SK-N-SH (cell line): ENCODE data around the gene PAM. TPM values are rescaled to one million over a fixed set of nuclear protein-coding genes. Genes with fewer than 3 reads are reported as not detected.
"Not testable (repeated sequence)": the region's sequence is repeated elsewhere in the genome, so short reads cannot be mapped to it uniquely, and the experiment has no call there.

Source experiments
- CTCF ChIA-PET: fragments of 300-600, 350-600 bp; formaldehyde crosslinking; extraction: SDS; loops from one replicate; lab custom pipeline; 2021; lab: Yijun Ruan, JAX
- POLR2A ChIA-PET: fragments of 350-600 bp; sonication (Branson Sonifier 250); formaldehyde crosslinking; extraction: SDS; loops from one replicate; lab custom pipeline; 2020; ENCODE audit warnings: antibody characterized with exemption, inconsistent platforms; lab: Yijun Ruan, JAX
- DNase-seq: peaks from one replicate; pipeline ENCODE4 v3.0.0; 2012
- H2AFZ ChIP-seq: fragments of 200-600 bp; sonication (generic); 2 replicates; pipeline ENCODE4 v1.8.1; 2016; ENCODE audit warnings: antibody characterized with exemption, mild to moderate bottlenecking, low read depth
- H3F3A ChIP-seq: fragments of 200-600 bp; sonication (generic); replicated peaks from 2 replicates; pipeline ENCODE3; 2016; ENCODE audit warnings: antibody characterized with exemption, mild to moderate bottlenecking; ENCODE audit not compliant: insufficient read depth
- H3K27ac ChIP-seq, 2 experiments: fragments of 200-500 bp in 1 of 2; fragments of 200-600 bp in 1 of 2; sonication (Bioruptor generic) in 1 of 2; sonication (generic), shearing (Covaris generic) in 1 of 2; 2 replicates each; pipeline versions ENCODE4 v1.5.1 to v1.6.1; 2014 to 2016; ENCODE audit warnings: low read depth in 2 of 2, inconsistent platforms in 1 of 2, low read length in 1 of 2, mild to moderate bottlenecking in 1 of 2, mixed read lengths in 1 of 2
- H3K27me3 ChIP-seq: fragments of 200-600 bp; sonication (generic), shearing (Covaris generic); 2 replicates; pipeline ENCODE4 v1.6.1; 2016; ENCODE audit warnings: mixed run types; ENCODE audit not compliant: insufficient read depth
- H3K36me3 ChIP-seq, 2 experiments: fragments of 200-500 bp in 1 of 2; fragments of 200-600 bp in 1 of 2; sonication (Bioruptor generic) in 1 of 2; sonication (generic) in 1 of 2; replicated peaks in 1 of 2; 2 replicates each; pipeline versions ENCODE3 to v1.5.1; 2014 to 2016; ENCODE audit warnings: low read length in 1 of 2, mild to moderate bottlenecking in 1 of 2; ENCODE audit not compliant: insufficient read depth in 2 of 2, control insufficient read depth in 1 of 2
- H3K4me1 ChIP-seq, 2 experiments: fragments of 200-500 bp in 1 of 2; fragments of 200-600 bp in 1 of 2; sonication (Bioruptor generic) in 1 of 2; sonication (generic), shearing (Covaris generic) in 1 of 2; 2 replicates each; pipeline versions ENCODE4 v1.5.1 to v1.6.1; 2014 to 2016; ENCODE audit warnings: low read depth in 1 of 2, low read length in 1 of 2, mixed run types in 1 of 2; ENCODE audit not compliant: insufficient read depth in 2 of 2, control insufficient read depth in 1 of 2
- H3K4me2 ChIP-seq: fragments of 200-600 bp; sonication (generic), shearing (Covaris generic); 2 replicates; pipeline ENCODE4 v1.6.1; 2017; ENCODE audit warnings: mixed run types
- H3K4me3 ChIP-seq, 2 experiments: fragments of 200-500 bp in 1 of 2; fragments of 200-600 bp in 1 of 2; sonication (Bioruptor generic) in 1 of 2; sonication (generic), shearing (Covaris generic) in 1 of 2; 2 replicates each; pipeline versions ENCODE4 v1.5.1 to v1.8.1; 2014 to 2016; ENCODE audit warnings: low read depth in 2 of 2, inconsistent platforms in 1 of 2, low read length in 1 of 2, mild to moderate bottlenecking in 1 of 2, mixed read lengths in 1 of 2, moderate library complexity in 1 of 2
- H3K79me2 ChIP-seq: fragments of 200-600 bp; sonication (generic); 2 replicates; pipeline ENCODE4 v1.8.1; 2017; ENCODE audit warnings: mild to moderate bottlenecking; ENCODE audit not compliant: insufficient read depth
- H3K9ac ChIP-seq: fragments of 200-600 bp; sonication (generic); 2 replicates; pipeline ENCODE4 v1.6.1; 2017; ENCODE audit warnings: mixed run types
- H3K9me2 ChIP-seq: fragments of 200-600 bp; sonication (generic); 2 replicates; pipeline ENCODE4 v1.6.1; 2017; ENCODE audit warnings: mixed run types
- H3K9me3 ChIP-seq: fragments of 200-600 bp; sonication (generic); 2 replicates; pipeline ENCODE4 v1.6.1; 2017; ENCODE audit warnings: mixed run types, mild to moderate bottlenecking, moderate library complexity
- H4K20me1 ChIP-seq: fragments of 200-600 bp; sonication (generic); 2 replicates; pipeline ENCODE4 v1.6.1; 2017; ENCODE audit warnings: mild to moderate bottlenecking, mixed run types; ENCODE audit not compliant: insufficient read depth
- GATA2 ChIP-seq: sonication (generic); formaldehyde crosslinking; IDR thresholded peaks from 2 replicates; pipeline ENCODE4 v1.5.0; 2020; ENCODE audit warnings: mild to moderate bottlenecking, missing genetic modification reagents
- MXI1 ChIP-seq: IDR thresholded peaks from 2 replicates; pipeline ENCODE4 v1.6.1; 2012; ENCODE audit warnings: mild to moderate bottlenecking, low read depth, low read length, improper control_type of control experiment
- NFIC ChIP-seq: IDR thresholded peaks from 2 replicates; pipeline ENCODE4 v1.4.0; 2012; ENCODE audit warnings: borderline replicate concordance
- RCOR1 ChIP-seq: fragments of 150-350 bp; IDR thresholded peaks from 2 replicates; pipeline ENCODE4 v1.6.1; 2017; ENCODE audit warnings: antibody characterized with exemption, low read length
- RXRA ChIP-seq: IDR thresholded peaks from 2 replicates; pipeline ENCODE4 v1.4.0; 2012; ENCODE audit warnings: low read depth, mild to moderate bottlenecking, borderline replicate concordance
- YY1 ChIP-seq: IDR thresholded peaks from 2 replicates; pipeline ENCODE4 v1.4.0; 2012; ENCODE audit warnings: low read depth, mild to moderate bottlenecking
- WGBS: methylation state at CpG from one replicate; pipeline ENCODE4 v1.1.6; 2017; ENCODE audit warnings: low lambda C conversion rate; 5-methylcytosine and 5-hydroxymethylcytosine counted together
- polyA plus RNA-seq, 3 experiments: library from polyadenylated mRNA; depleted of rRNA; stranded (reverse); fragments of >200 nt; gene quantifications; 2 replicates each; pipeline ENCODE4 v1.2.3, GENCODE V29; 2012
- TF ChIP-seq, protein P1 (sequence below): IDR thresholded peaks from 2 replicates; pipeline ENCODE4 v1.4.0; 2012; ENCODE audit warnings: low read depth, borderline replicate concordance

Gene PAM
- polyA plus RNA-seq, 1 of the 3 experiments (the other 2 are of a cell fraction), result 507 TPM

DNA sequence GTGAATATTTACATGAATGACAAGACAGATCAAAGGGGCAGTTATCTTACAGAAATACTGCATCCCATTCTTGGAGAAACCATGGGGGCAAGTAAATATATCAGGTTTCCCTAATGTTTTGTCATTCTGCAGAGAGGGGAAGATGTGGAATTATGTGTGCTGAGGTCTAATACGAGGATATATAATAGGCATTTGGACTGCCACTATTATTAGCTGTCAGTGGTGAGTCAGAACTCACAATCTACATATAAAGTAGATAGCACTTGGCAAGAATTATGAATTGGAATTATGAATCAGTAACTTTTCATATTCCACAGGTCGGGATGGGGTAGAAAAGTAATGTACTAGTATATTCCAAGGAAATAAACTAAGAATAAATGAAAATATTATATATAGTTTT, 243.1 kb downstream of the PAM start:
- WGBS, result 60% methylated on average over 2 of the region's 2 CpGs
- CTCF ChIA-PET, result no interaction called here
- TF ChIP-seq RXRA, result no peak

DNA sequence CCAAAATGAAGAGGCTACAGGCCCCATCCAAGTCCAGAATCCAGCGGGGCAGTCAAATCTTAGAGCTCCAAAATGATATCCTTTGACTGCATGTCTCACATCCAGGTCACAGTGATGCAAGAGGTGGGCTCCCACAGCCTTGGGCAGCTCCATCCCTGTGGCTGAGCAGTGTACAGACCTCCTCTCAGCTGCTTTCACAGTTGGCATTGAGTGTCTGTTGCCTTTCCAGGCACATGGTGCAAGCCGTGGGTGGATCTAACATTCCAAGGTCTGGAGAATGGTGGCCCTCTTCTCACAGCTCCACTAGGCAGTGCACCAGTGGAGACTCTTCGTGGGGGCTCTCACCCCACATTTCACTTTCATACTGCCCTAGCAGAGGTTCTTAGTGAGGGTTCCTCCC, 244.1 kb downstream of the PAM start:
- H3K9me2 ChIP-seq, result no peaks in the 10 kb centered on the region
- no peak overlapping the region for H3K9ac ChIP-seq
- H3F3A ChIP-seq, result no peaks in the 10 kb centered on the region
- H3K27ac ChIP-seq, result no peak overlapping the region
- WGBS, result 73% methylated on average over 3 of the region's 3 CpGs
- no peaks in the 10 kb centered on the region for H3K9me3 ChIP-seq
- TF ChIP-seq NFIC (no peak), GATA2 (no peak), MXI1 (no peak), YY1 (no peak), RCOR1 (no peak)
- TF ChIP-seq, protein P1, sequence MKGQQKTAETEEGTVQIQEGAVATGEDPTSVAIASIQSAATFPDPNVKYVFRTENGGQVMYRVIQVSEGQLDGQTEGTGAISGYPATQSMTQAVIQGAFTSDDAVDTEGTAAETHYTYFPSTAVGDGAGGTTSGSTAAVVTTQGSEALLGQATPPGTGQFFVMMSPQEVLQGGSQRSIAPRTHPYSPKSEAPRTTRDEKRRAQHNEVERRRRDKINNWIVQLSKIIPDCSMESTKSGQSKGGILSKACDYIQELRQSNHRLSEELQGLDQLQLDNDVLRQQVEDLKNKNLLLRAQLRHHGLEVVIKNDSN, result no peak
- H3K4me1 ChIP-seq, result no peaks in the 10 kb centered on the region; a peak in 1 of 4 replicates
- no peaks in the 10 kb centered on the region for H3K27me3 ChIP-seq
- no peak for DNase-seq
- CTCF ChIA-PET, result no interaction called here
- peaks cover 41 to 51% of the 10 kb centered on the region in 2 experiments for H3K36me3 ChIP-seq
- H3K4me3 ChIP-seq, result no peak overlapping the region
- no peak overlapping the region for H2AFZ ChIP-seq
- H4K20me1 ChIP-seq, result no peaks in the 10 kb centered on the region
- H3K4me2 ChIP-seq, result no peak overlapping the region
- POLR2A ChIA-PET, result no interaction called here
- no peaks in the 10 kb centered on the region for H3K79me2 ChIP-seq

More for the DNA sequence above, 243.1 kb downstream of the PAM start:
- H3K4me1 ChIP-seq, result no peaks in the 10 kb centered on the region; a peak in 1 of 4 replicates
- no peak overlapping the region for H2AFZ ChIP-seq
- H3K36me3 ChIP-seq, result peaks cover 34 to 54% of the 10 kb centered on the region in 2 experiments
- H3K9ac ChIP-seq, result no peak overlapping the region
- H3K27me3 ChIP-seq, result no peaks in the 10 kb centered on the region
- no peak overlapping the region for H3K27ac ChIP-seq
- no peaks in the 10 kb centered on the region for H4K20me1 ChIP-seq
- no peaks in the 10 kb centered on the region for H3K9me3 ChIP-seq
- no peaks in the 10 kb centered on the region for H3F3A ChIP-seq
- no peak for DNase-seq
- no peaks in the 10 kb centered on the region for H3K9me2 ChIP-seq
- POLR2A ChIA-PET, result no interaction called here
- no peaks in the 10 kb centered on the region for H3K79me2 ChIP-seq
- H3K4me2 ChIP-seq, result no peak overlapping the region
- no peak overlapping the region for H3K4me3 ChIP-seq

DNA sequence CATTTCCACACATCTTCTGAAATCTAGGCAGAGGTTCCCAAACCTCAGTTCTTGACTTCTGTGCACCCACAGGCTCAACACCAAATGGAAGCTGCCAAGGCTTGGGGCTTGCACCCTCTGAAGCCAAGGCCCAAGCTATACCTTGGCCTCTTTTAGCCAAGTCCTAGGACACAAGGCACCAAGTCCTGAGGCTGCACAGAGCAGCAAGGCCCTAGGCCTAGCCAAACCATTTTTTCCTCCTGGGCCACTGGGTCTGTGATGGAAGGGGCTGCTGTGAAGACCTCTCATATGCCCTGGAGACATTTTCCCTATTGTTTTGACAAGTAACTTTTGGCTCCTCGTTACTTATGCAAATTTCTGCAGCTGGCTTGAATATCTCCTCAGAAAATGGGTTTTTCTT, 244.5 kb downstream of the PAM start:
- DNase-seq, H3K4me1 ChIP-seq, H3F3A ChIP-seq, H3K4me3 ChIP-seq, H3K27me3 ChIP-seq, CTCF ChIA-PET, POLR2A ChIA-PET, H4K20me1 ChIP-seq, H3K27ac ChIP-seq, H3K9me3 ChIP-seq, H3K9me2 ChIP-seq, H2AFZ ChIP-seq, H3K4me2 ChIP-seq, H3K79me2 ChIP-seq, H3K9ac ChIP-seq: not testable (repeated sequence)
- peaks cover 41 to 51% of the 10 kb centered on the region in 2 experiments for H3K36me3 ChIP-seq
- WGBS, result 73% methylated on average over 1 of the region's 1 CpG
